Measurements from ENCODE around the gene CDHR2.
"Not testable (repeated sequence)": the region's sequence is repeated elsewhere in the genome, so short reads cannot be mapped to it uniquely, and the experiment has no call there.

The CDHR2 gene

GRCh38 chr5:176599749-176600430 lies 50.7 kb downstream of the CDHR2 start:
- not testable (repeated sequence) for DNase-seq

DNA sequence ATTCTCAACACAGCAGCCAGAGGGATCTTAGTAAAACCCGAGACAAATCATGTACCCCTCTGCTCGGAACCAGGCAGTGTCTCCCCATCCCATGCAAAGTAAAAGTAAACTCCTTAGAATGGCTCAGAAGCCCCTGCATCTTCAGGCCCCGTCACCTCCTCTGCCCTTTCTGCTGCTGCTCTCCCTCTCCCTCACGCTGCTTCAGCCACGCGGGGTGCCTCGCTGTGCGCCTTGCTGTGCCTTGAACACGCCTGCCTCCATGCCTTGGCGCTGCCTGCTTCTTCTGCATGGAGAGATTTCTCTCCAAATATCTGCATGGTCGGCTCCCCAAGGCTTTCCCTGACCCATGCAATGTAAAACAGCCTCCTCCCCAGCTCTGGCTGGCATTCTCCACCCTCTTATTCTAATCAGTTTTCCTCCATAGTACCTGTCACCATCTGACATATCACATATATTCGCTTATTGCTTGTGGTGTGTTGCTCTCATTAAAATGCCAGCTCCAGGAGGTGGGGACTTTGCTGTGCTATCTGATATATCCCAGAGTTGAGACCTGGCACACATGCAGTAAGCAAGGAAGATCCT lies 52.9 kb downstream of the CDHR2 start:
- no peak for DNase-seq

- no peak for DNase-seq
Measured at GRCh38 chr5:176603091-176603490, 53.9 kb downstream of the CDHR2 start.

GRCh38 chr5:176606032-176606431 lies 56.9 kb downstream of the CDHR2 start:
- DNase-seq: no peak

DNA sequence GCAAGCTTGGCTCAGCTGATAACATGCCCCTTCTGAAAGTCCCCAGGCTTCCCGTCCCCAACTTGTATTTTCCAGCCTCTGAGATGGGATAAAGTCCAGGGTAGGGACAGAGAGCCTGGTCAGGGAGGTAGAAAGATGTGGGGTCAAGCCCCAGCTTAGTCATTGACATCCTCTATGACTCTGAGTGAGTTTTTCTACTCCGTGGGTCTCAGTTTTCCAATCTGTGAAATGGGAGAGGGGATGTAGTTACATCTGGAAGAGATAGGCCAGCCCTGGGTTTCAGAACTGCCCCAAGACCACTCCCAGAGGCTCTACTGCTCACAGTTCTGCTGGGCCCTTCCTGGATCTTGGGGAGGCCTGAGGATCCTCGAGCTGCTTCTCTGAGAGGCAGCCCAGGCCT lies 57.7 kb downstream of the CDHR2 start:
- no peak for DNase-seq

DNA sequence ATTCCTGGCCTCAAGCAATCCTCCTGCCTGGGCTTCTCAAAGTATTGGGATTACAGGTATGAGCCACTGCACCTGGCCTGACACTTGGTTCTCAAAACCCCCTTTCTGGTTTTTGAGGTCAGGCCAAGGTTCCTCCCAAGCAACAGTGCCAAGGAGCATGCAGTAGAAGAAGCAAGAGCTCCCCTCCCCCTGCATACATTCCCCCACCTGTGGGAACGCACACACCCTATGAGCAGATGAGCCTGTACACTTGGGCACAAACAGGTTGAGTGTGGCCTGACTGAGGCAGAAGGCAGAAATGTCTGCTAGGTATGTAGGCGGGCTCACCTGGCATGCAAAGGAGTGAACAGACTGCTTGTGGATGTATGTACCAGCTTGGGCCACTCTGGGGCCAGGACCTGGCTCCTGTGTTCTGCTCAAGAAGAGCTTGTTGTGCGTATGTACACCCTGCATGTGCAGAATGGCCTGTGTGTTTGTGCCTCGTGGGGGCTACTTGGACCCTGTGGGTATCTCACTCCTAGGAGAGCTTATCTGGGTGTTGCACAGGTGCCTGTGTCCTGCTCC lies 59.1 kb downstream of the CDHR2 start:
- DNase-seq: no peak

- no peak for DNase-seq
Measured at GRCh38 chr5:176608937-176609723, 60.0 kb downstream of the CDHR2 start.

- peak; percentile 36 for DNase-seq
Measured at GRCh38 chr5:176609724-176610434, 60.7 kb downstream of the CDHR2 start, which contains the start of gene GPRIN1. Gene GPRIN1, minus strand, starts transcription at chr5:176610156. Its CDS starts 10,322 bp downstream, at chr5:176599834.

DNA sequence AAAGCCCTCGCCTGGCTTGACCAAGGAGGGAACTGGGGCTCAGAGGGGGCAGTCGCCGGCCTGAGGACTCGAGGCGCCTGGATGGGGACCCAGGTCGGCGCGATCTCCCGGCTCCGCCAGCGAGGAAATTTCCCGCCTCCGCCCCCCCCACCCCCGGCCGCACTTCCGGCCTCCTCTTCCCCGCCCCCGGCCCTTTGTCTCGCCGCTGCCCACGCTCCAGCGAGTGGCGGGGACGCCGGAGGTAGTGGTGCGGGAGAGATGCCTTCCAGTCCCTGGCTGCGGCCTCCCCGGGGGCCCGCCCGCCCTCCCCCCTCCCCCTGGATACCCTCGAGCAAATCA lies 61.3 kb downstream of the CDHR2 start:
- no peak for DNase-seq

DNA sequence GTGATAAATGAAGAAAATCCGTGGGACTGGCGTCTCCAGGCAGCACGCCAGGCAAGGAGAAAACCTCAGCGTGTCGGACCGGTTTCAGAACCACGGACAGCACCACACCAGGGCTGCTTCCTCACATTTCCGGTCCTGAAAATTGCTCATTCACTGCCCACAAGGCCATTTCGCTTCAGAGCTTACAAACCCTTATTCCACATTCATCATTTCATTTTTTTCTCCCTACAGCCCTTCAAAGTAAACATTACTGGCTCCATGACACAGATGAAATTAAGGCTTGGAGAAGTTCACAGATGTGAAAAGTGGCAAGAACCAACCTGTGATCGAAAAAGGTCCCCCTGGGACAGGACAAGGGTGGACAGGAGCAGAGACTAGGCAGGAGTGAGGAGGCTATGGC lies 62.3 kb downstream of the CDHR2 start:
- no peak for DNase-seq

GRCh38 chr5:176612008-176612407 lies 62.9 kb downstream of the CDHR2 start:
- DNase-seq: no peak

- no peak for DNase-seq
Measured at GRCh38 chr5:176612855-176613254, 63.7 kb downstream of the CDHR2 start.

GRCh38 chr5:176614805-176615478 lies 65.8 kb downstream of the CDHR2 start:
- DNase-seq: no peak

DNA sequence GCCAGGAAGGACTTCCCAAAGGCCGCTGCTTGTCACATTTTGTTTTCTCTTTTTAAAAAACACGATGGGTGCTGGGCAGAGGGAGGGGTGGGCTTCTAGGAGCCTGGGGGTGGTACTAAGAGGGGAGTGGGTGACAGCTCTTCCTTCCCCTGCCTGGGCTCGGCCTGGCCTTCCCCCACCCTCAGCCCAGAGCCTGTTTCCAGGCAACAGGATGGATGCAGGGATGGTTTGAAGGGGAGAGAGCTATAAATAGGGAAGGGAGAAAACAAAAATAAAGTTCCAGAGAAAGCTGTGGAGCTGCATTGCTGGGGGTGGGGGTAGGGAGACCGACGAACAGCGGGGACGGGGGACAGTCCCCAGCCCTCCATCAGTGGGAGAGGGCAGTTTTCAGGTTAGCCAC lies 67.4 kb downstream of the CDHR2 start:
- no peak for DNase-seq

DNA sequence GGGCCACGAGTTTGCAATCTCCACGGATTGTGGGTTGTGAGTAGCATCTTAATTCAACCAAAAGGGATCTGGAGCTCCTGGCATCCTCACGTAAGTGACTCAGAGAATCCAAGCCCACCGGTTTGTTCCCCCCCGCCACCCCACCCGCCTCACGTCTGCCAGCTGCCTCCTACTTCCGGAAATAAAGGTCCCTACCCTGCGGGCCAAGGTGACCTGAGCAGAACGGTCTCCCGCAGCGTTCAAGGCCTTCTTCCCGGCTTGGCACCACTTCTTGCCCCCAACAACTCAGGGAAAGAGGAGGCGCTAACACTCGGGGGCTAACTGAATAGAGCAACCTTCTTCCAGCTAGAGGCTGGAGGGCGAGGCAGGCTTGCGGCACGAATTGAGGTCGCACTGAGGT lies 69.6 kb downstream of the CDHR2 start:
- no peak for DNase-seq

DNA sequence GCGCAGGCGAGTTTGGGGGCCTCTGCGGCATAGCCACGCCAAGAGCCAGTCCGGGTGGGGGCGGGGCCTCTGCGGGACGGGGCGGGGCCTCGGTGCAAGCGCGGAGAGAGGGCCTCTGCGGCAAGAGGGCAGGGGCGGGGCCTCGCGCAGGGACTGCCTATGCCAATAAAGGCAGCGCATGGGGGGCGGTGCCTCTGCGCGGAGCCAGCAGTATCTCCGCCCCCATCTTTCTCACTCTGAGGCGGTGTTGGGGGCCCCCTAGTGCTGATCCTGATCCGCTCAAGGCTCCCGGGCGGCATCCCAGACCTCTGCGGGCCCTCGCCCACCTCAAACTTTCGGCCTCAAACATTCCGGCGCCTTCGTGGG lies 70.0 kb downstream of the CDHR2 start:
- DNase-seq: peak; percentile 68

DNA sequence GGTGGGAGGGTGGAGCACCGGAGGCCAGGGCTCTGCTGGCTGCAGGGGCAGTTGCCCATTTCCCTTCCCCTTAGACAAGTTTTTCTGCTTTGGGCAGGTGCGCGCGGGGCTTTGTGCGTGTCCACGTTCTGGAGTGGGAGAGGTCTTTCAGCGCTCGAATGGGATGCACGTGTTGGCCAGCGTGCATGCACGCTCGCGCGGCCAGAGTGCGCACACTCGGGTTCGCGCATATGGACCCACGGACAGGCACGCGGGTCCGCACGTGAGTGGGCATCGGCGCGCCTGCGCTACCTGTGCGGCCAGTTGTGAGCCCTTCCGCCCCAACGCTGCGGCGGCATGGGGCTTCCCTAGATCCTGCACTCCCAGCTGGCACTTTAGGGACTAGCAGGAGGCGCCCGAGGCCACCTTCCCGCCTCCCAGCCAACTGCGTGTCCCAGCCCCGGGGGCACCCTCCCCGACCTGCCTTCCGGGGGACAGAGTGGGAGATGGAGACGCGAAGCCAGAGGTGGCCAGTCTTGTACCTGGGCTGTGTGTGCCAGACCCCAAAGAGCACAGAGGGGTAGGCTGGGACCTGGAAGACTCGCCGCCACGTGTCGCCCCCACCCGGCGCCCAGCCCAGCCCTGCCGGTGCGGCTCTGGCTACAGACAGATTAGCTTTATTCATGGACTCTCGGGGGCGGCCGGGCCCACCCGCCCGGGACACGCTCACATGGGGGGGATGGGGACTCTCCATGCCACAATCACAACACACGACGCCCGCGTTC lies 70.6 kb downstream of the CDHR2 start:
- DNase-seq: no peak

DNA sequence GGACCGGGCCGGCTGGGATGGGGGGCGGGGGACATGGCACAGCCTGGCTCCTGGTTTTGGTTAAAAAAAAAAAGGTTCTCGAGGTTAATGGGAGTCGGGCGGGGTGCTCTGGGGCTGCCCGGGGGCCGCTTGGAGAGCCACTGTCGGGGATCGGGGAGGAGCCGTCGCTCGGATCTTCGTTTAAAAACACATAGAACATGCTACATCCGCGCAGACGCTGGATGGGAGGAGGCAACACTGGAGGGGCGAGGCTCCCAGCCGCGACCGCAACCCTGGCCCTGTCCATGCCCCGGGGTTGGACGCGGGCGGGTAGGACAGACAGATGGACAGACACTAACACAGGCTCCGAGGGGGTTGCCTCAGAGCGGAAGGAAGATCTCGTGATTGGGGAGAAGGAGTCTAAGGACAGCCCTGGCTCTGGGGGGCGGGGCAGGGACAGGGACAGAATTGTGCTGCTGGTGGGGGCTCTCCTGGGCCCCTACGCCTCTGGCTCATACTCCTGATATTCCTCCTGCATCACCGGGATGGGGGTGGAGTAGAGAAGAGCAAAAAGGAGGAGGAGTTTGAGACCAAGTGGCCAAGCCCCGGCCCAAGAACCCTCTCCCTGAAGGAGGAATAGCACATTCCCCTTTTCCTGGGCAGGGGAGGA lies 71.3 kb downstream of the CDHR2 start:
- no peak for DNase-seq

DNA sequence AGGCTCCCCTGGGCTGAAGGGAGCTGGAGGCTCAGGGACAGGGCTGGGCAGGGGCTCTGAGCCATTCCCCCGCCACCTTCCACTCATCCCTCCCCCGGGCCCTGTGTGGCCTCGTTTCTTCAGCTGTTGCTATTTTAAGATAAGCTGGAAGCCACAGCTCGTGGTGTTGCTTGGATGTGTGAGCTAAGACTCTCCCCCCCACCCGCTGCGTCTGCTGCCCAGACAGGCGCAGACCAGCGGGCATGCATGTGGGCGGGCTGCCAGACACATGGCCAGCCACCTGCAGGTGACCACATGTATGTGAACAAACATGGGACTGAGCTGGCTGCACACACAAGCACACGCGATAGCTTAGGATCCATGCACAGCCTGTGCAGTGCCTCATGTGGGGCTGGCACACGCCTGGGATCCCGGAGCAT lies 72.5 kb downstream of the CDHR2 start:
- no peak for DNase-seq

- no peak for DNase-seq
Measured at GRCh38 chr5:176624142-176624541, 75.0 kb downstream of the CDHR2 start.

- no peak for DNase-seq
Measured at GRCh38 chr5:176624938-176625337, 75.8 kb downstream of the CDHR2 start.

All from activated T-cell treated with anti-CD3 and anti-CD28 coated beads for 4 hours (primary cell).